IMR-90 (cell line): ENCODE results near the gene MEGF10.

Source experiments
- BHLHE40 ChIP-seq: fragments of 150-350 bp; IDR thresholded peaks from 2 replicates; pipeline ENCODE4 v1.6.1; 2016; ENCODE audit warnings: mild to moderate bottlenecking, low read depth, low read length
- CTCF ChIP-seq: conservative IDR thresholded peaks from 2 replicates; pipeline ENCODE4 v1.5.1; 2012; ENCODE audit warnings: mild to moderate bottlenecking, low read depth, low read length, improper control_type of control experiment
- ELK1 ChIP-seq: fragments of 150-350 bp; IDR thresholded peaks from 2 replicates; pipeline ENCODE4 v1.6.1; 2016; ENCODE audit warnings: low read depth, mild to moderate bottlenecking, low read length, moderate library complexity, borderline replicate concordance
- MAFK ChIP-seq: IDR thresholded peaks from 2 replicates; pipeline ENCODE4 v1.6.1; 2012; ENCODE audit warnings: low read depth, low read length, improper control_type of control experiment
- MXI1 ChIP-seq: IDR thresholded peaks from 2 replicates; pipeline ENCODE4 v1.6.1; 2012; ENCODE audit warnings: low read depth, mild to moderate bottlenecking, low read length, moderate library complexity, borderline replicate concordance
- POLR2A ChIP-seq: IDR thresholded peaks from 2 replicates; pipeline ENCODE4 v1.6.1; 2012; ENCODE audit warnings: mild to moderate bottlenecking, low read depth, low read length
- RAD21 ChIP-seq: IDR thresholded peaks from 2 replicates; pipeline ENCODE4 v1.6.1; 2012; ENCODE audit warnings: low read length, improper control_type of control experiment
- RFX5 ChIP-seq: IDR thresholded peaks from 2 replicates; pipeline ENCODE4 v1.8.0; 2012; ENCODE audit warnings: low read depth, mild to moderate bottlenecking, low read length, moderate library complexity
- SMC3 ChIP-seq: fragments of 150-350 bp; IDR thresholded peaks from 2 replicates; pipeline ENCODE4 v1.6.1; 2016; ENCODE audit warnings: low read depth, mild to moderate bottlenecking, antibody characterized with exemption, low read length, moderate library complexity

- TF ChIP-seq CTCF (no peak), ELK1 (no peak), POLR2A (no peak), MXI1 (no peak), RAD21 (no peak), RFX5 (no peak), MAFK (no peak), SMC3 (no peak), BHLHE40 (no peak)
Measured at GRCh38 chr5:127472700-127473099, 182.1 kb downstream of the MEGF10 start.
